GM19035 (cell line): Measurements from ENCODE around the gene ME3.

ENCODE experiments used
- ATAC-seq: cut with Tn5 transposase; IDR thresholded peaks from one replicate; pipeline ENCODE4 v1.9.1; 2021; ENCODE audit not compliant: unreplicated experiment

Gene ME3

GRCh38 chr11:86672007-86672621 is at the start of gene ME3:
ME3 (minus strand) TSS chr11:86672616.
- peak; percentile 50 for ATAC-seq

GRCh38 chr11:86722006-86722405 is 49.6 kb upstream of the ME3 start:
- ATAC-seq = no peak

GRCh38 chr11:86720546-86720945 is 48.1 kb upstream of the ME3 start:
- ATAC-seq = no peak

GRCh38 chr11:86719781-86720463 is 47.5 kb upstream of the ME3 start:
- no peak for ATAC-seq

- no peak for ATAC-seq
These were observed 46.6 kb upstream of the ME3 start for GRCh38 chr11:86718999-86719398.

GRCh38 chr11:86718521-86718920 is 46.1 kb upstream of the ME3 start:
- ATAC-seq = no peak

- no peak for ATAC-seq
These were observed 45.5 kb upstream of the ME3 start for GRCh38 chr11:86717817-86718501.

- no peak for ATAC-seq
These were observed 43.2 kb upstream of the ME3 start for GRCh38 chr11:86715611-86716010.

- no peak for ATAC-seq
These were observed 41.1 kb upstream of the ME3 start for GRCh38 chr11:86713552-86713951.

GRCh38 chr11:86710936-86711335 is 38.5 kb upstream of the ME3 start:
- ATAC-seq = no peak

GRCh38 chr11:86708669-86709068 is 36.3 kb upstream of the ME3 start:
- no peak for ATAC-seq

- no peak for ATAC-seq
These were observed 34.1 kb upstream of the ME3 start for GRCh38 chr11:86706338-86707131.

GRCh38 chr11:86704710-86705109 is 32.3 kb upstream of the ME3 start:
- no peak for ATAC-seq

- no peak for ATAC-seq
These were observed 31.6 kb upstream of the ME3 start for GRCh38 chr11:86703987-86704386.

- ATAC-seq = no peak
These were observed 30.0 kb upstream of the ME3 start for GRCh38 chr11:86702220-86702983.

- no peak for ATAC-seq
These were observed 26.8 kb upstream of the ME3 start for GRCh38 chr11:86699040-86699791.

GRCh38 chr11:86698639-86699038 is 26.2 kb upstream of the ME3 start:
- no peak for ATAC-seq

GRCh38 chr11:86696451-86696850 is 24.0 kb upstream of the ME3 start:
- no peak for ATAC-seq

- ATAC-seq = no peak
These were observed 23.6 kb upstream of the ME3 start for GRCh38 chr11:86696004-86696403.

- ATAC-seq = no peak
These were observed 23.0 kb upstream of the ME3 start for GRCh38 chr11:86695373-86695772.
